Caki2 (cell line): ENCODE measurements around the gene TNNI2. TPM values are rescaled to one million over a fixed set of nuclear protein-coding genes. Genes with fewer than 3 reads are reported as not detected.

ENCODE experiments used
- DNase-seq: peaks from one replicate; pipeline ENCODE4 v3.0.0-alpha.2; 2015; ENCODE audit warnings: low read depth
- in situ Hi-C: cut with HindIII; loops from 2 replicates; pipeline ENCODE4 v1.10.0; 2016; ENCODE audit warnings: low sequenced_read_pairs, low pct_unique_long_range_greater_than_20kb, mixed read lengths
- total RNA-seq: library from RNA; depleted of rRNA; stranded (reverse); fragments of >200 nt; shearing (Covaris generic); gene quantifications from 2 replicates; pipeline ENCODE4 v1.2.3, GENCODE V29; 2014; ENCODE audit warnings: low replicate concordance; rRNA removed

TNNI2 gene
- total RNA-seq, 1 experiment from 2014 or later, result not detected

GRCh38 chr11:1888347-1888753, 49.6 kb downstream of the TNNI2 start:
- DNase-seq, result no peak
- in situ Hi-C loops, result no loop called here

GRCh38 chr11:1888811-1889210, 50.0 kb downstream of the TNNI2 start:
- no peak for DNase-seq
- in situ Hi-C loops, result no loop called here

GRCh38 chr11:1889224-1889930, 50.6 kb downstream of the TNNI2 start:
- DNase-seq, result no peak
- in situ Hi-C loops, result no loop called here

- no peak for DNase-seq
- in situ Hi-C loops, result no loop called here
Measured at GRCh38 chr11:1889941-1890855, 51.4 kb downstream of the TNNI2 start.

Other genes with a start within 250 kb of the TNNI2 start
- gene KRTAP5-2, start 240.7 kb upstream of the TNNI2 start, total RNA-seq, result not detected in 2 replicates
- not detected in 2 replicates for gene KRTAP5-3, start 230.5 kb upstream of the TNNI2 start, total RNA-seq
- gene KRTAP5-4, start 216.8 kb upstream of the TNNI2 start, total RNA-seq, result not detected in 2 replicates
- gene KRTAP5-5, start 209.2 kb upstream of the TNNI2 start, total RNA-seq, result not detected in 2 replicates
- gene KRTAP5-6, start 141.8 kb upstream of the TNNI2 start, total RNA-seq, result not detected in 2 replicates
- gene IFITM10, start 88.4 kb upstream of the TNNI2 start, total RNA-seq, result 0.55 and 2.7 TPM in 2 replicates
- 1,431 and 1,654 TPM in 2 replicates for gene CTSD, start 75.1 kb upstream of the TNNI2 start, total RNA-seq
- not detected in 2 replicates for gene SYT8, start 4.0 kb upstream of the TNNI2 start, total RNA-seq
- gene LSP1, start 14.1 kb downstream of the TNNI2 start, total RNA-seq, result not detected in 2 replicates
- gene PRR33, start 52.9 kb downstream of the TNNI2 start, total RNA-seq, result not detected in 2 replicates
- gene TNNT3, start 80.7 kb downstream of the TNNI2 start, total RNA-seq, result not detected in 2 replicates
- 156 and 211 TPM in 2 replicates for gene MRPL23, start 108.4 kb downstream of the TNNI2 start, total RNA-seq
- gene H19, start 158.9 kb downstream of the TNNI2 start, total RNA-seq, result 5.6 and 9.3 TPM in 2 replicates